SIG-M5 (cell line): ENCODE results near the gene GCAT.

Experiments used
- DNase-seq: peaks from one replicate; lab custom pipeline; 2025; lab: John Stamatoyannopoulos, UW

Gene GCAT

GRCh38 chr22:37807410-37808293 lies at the start of gene GCAT:
Gene GCAT, plus strand, starts transcription at chr22:37807934. Its CDS starts 34 bp downstream, at chr22:37807968.
- DNase-seq, result peak; percentile 59

- no peak for DNase-seq
These were observed 49.0 kb upstream of the GCAT start for GRCh38 chr22:37758694-37759093.

DNA sequence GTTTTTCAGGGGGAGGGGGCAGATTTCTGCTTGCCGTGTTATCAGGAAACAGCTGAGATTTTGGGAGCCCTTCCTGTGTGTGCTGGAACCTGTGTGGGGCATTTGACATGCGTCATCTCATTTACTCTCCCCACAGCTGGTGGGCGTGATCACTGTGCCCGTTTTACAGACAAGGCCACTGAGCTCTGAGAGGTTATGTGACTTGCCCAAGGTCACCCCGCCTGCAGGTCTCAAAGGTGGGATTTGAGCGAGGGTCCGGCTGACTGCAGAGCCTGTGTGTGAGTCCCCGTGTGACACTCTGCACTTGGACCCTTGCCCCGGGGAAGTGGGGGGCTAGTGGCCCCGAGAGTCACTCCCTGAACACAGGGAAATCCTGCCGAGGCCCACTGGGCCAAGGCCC lies 48.5 kb upstream of the GCAT start:
- no peak for DNase-seq

GRCh38 chr22:37760152-37760551 lies 47.6 kb upstream of the GCAT start:
- no peak for DNase-seq

DNA sequence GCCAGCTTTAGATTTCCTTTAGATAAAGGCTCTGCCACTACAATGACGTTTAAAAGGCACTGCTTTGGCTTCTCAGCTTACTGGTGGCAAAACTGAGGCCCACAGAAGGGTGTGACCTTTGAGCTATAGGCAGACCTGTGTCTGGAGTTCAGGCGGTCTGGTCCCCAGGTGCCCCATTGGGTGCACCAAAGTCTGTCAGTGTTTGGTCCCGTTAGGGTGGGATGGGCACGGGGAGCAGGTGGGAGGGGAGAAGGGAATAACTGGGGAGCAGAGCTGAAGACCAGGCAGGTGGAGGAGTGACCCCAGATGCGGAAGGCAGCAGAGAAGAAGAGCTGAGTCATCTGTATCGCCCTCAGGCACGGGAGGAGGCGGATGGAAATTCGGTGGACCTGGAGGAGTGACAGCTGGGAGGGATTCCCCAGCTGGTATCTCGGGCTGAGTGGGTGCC lies 45.3 kb upstream of the GCAT start:
- DNase-seq, result no peak

DNA sequence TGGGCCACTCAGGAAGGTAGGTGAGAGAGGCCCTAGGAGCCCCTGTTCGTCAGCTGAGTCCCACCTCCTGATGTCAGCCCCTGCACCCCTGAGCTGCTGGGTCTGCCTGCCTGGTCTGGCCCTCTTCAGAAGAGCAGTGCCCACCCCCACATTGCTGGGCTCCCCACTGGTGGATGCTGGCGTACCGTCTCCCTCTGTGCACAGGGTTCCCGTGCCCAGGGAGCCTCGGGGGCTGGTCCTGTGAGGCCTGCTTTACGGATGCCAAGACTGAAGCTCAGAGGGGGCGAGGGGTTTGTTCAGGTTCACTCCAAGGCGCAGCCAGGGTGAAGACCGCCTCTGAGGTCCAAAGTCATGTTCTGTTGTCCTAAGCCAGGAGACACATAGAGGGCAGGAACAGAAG lies 44.7 kb upstream of the GCAT start:
- DNase-seq, result no peak

- DNase-seq, result no peak
These were observed 44.1 kb upstream of the GCAT start for GRCh38 chr22:37763652-37764051.

DNA sequence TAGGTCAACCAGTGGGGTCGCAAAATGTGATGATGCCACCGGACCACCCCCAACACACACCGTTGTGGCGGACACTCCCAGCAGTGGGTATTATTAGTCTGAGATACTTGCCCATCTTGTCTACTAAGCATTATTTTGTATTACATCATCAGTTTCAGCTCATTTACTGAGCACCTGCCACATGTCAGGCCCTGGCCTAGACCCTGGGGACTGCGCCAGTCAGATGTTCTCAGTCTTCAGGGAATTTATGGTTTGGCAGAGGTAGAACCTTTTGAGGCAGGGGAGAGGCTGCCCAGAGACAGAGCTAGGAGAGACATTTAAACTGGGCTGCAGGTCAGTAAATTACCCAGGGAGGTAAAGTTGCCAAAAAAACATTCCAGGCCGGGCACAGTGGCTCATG lies 43.1 kb upstream of the GCAT start:
- no peak for DNase-seq

GRCh38 chr22:37765498-37765897 lies 42.2 kb upstream of the GCAT start:
- DNase-seq, result no peak

DNA sequence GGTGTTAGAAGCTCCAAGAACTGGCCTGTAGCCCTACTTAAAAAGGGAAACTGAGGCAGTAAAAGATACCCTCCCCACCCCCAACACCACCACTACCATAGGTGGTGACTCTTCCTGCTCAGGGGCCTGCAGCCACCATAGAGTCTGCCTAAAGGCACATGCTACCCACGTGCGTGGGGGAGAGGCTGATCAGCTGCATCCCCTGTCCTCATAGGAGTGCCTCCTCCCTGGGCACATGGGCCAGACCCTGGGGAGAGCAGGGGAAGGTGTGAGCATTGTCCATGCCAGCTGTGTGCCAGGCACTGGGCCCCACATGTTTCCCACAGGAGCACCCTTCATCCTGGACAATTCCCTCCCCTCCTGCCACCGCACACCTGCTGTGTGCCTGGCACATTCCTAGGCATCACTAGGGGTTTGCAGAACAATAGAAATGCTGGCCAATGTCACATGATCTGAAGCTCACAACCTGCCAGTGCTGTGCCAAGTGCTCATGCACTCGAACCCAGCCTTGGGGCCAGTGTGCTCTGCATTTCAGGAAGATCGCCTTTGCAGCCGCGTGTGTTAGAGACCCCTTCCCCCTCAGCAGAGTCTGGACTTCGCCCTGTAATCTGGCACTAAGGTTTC lies 41.7 kb upstream of the GCAT start:
- no peak for DNase-seq

GRCh38 chr22:37768273-37768672 lies 39.5 kb upstream of the GCAT start:
- DNase-seq, result no peak

- no peak for DNase-seq
These were observed 38.7 kb upstream of the GCAT start for GRCh38 chr22:37769056-37769455.

- DNase-seq, result no peak
These were observed 36.7 kb upstream of the GCAT start for GRCh38 chr22:37771081-37771480.

- DNase-seq, result no peak
These were observed 35.9 kb upstream of the GCAT start for GRCh38 chr22:37771702-37772427.

GRCh38 chr22:37774728-37775127 lies 33.0 kb upstream of the GCAT start:
- no peak for DNase-seq

- DNase-seq, result no peak
These were observed 31.7 kb upstream of the GCAT start for GRCh38 chr22:37775785-37776638.

- DNase-seq, result no peak
These were observed 31.1 kb upstream of the GCAT start for GRCh38 chr22:37776639-37777005.

DNA sequence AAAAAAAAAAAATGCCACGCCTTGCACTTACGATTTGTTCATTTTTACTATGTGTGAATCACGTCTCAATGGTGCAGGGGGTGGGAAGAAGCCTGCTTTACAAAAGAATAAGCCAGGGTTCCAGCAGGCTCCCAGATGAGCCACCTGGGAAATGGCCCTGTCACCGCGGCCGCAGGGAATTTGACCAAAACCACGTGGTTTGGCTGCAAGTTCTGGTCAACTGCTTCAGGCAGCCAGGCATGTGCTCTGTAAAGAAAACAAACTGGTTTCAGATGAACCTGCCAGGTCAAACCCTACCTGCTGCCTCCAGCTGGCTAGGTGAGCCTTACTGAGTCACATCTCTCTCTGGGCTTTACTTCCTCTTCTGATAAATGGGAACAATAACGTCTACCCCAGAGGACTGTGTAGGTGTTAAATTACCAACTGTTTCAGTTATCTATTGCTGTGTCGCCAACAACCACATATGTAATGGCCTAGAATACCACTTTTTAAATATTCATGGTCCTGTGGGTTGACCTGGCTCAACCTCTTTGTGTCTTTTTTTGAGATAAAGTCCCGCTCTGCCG lies 30.5 kb upstream of the GCAT start:
- no peak for DNase-seq

- DNase-seq, result no peak
These were observed 29.2 kb upstream of the GCAT start for GRCh38 chr22:37778370-37779009.

GRCh38 chr22:37781434-37782059 lies 26.2 kb upstream of the GCAT start:
- no peak for DNase-seq
